Activated CD8-positive, alpha-beta memory T cell treated with anti-CD3 and anti-CD28 coated beads, Interleukin-2, amount 50 U/mL, for 1 hour (primary cell): Measurements from ENCODE around the gene MARCHF9.

Experiments
- DNase-seq: peaks from one replicate; pipeline ENCODE4 v3.0.0-alpha.2; 2020; ENCODE audit errors: extremely low read depth

MARCHF9 gene

GRCh38 chr12:57796996-57797395 is 42.1 kb downstream of the MARCHF9 start:
- DNase-seq = no peak

- no peak for DNase-seq
These were observed 43.0 kb downstream of the MARCHF9 start for GRCh38 chr12:57797933-57798332.

GRCh38 chr12:57800965-57801364 is 46.1 kb downstream of the MARCHF9 start:
- DNase-seq = no peak

GRCh38 chr12:57802607-57803006 is 47.7 kb downstream of the MARCHF9 start:
- no peak for DNase-seq

GRCh38 chr12:57803319-57803893 is 48.5 kb downstream of the MARCHF9 start:
- DNase-seq = no peak

- DNase-seq = no peak
These were observed 51.8 kb downstream of the MARCHF9 start for GRCh38 chr12:57806677-57807076.

GRCh38 chr12:57807285-57807684 is 52.4 kb downstream of the MARCHF9 start:
- no peak for DNase-seq

- no peak for DNase-seq
These were observed 53.4 kb downstream of the MARCHF9 start for GRCh38 chr12:57808351-57808750.

GRCh38 chr12:57809425-57809824 is 54.5 kb downstream of the MARCHF9 start:
- DNase-seq = no peak
